ENCODE data around the gene POLR2H. TPM values are rescaled to one million over a fixed set of nuclear protein-coding genes. Genes with fewer than 3 reads are reported as not detected.
A peak's percentile ranks its signal among the peaks of the same experiment; 100 is the strongest.

Gene POLR2H
- total RNA-seq, 4 donors from 2014 or later, result 65.1 to 181 (median 95.3) TPM

DNA sequence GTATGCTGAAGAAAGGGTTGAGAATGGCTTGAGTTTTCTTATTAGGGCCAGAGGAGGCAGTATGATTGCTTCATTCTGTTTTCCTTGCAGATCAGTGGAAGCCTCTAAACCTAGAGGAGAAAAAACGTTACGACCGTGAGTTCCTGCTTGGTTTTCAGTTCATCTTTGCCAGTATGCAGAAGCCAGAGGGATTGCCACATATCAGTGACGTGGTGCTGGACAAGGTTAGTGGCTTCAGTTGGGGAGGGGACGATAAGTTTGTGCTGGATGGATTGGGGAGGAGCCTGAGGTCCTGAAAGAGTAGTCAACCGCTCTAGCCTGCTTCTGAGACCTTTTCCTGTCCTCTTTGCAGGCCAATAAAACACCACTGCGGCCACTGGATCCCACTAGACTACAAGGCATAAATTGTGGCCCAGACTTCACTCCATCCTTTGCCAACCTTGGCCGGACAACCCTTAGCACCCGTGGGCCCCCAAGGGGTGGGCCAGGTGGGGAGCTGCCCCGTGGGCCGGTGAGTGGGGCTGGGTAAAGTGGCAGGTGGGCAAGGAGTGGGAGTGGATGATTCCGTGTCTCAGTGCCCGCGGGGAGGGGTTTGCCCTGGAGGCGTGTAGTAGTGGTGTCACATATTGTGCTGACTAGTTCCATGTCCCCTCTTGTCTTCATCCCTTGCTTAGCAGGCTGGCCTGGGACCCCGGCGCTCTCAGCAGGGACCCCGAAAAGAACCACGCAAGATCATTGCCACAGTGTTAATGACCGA is 38.6 kb upstream of the POLR2H start:
- H3K4me3 ChIP-seq, result no peak overlapping the region
- TF ChIP-seq EP300 (IDR thresholded peaks at IDR 0.05), result peak in 1 of 2 donors; percentile 38
- no peak for TF ChIP-seq POLR2A (IDR thresholded peaks at IDR 0.05)
- DNase-seq (ENCODE audit: low spot score in 2 of 2), result peak in 1 of 2 donors; percentile 70
- H3K27me3 ChIP-seq, result no peaks in the 10 kb centered on the region
- H3K9me3 ChIP-seq, result no peaks in the 10 kb centered on the region
- peaks cover 0 to 55% (median 24%) of the 10 kb centered on the region in 4 donors for H3K4me1 ChIP-seq
- peak overlapping the region in 2 of 4 donors; percentile 26 to 96 for H3K27ac ChIP-seq
- 82 to 90% methylated on average over 17 to 20 of the region's 20 CpGs for WGBS, 2 donors
- H3K36me3 ChIP-seq, result peaks cover 19 to 85% (median 60%) of the 10 kb centered on the region in 3 donors

DNA sequence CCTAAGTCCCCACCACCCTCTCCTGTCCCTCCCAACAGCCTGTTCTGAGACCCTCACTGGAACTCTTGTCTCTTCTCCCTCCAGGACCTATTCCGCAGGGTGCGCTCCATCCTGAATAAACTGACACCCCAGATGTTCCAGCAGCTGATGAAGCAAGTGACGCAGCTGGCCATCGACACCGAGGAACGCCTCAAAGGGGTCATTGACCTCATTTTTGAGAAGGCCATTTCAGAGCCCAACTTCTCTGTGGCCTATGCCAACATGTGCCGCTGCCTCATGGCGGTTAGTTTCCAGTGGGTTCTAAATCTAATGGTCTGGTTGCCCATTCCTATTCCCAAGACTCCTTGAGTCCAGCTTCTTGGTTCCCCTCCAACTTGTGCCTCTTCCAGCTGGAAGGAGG is 37.8 kb upstream of the POLR2H start:
- peak overlapping the region in 2 of 4 donors; percentile 26 to 96 for H3K27ac ChIP-seq
- no peak for TF ChIP-seq POLR2A (IDR thresholded peaks at IDR 0.05)
- TF ChIP-seq EP300 (IDR thresholded peaks at IDR 0.05), result peak in 1 of 2 donors; percentile 32
- peaks cover 0 to 47% (median 21%) of the 10 kb centered on the region in 4 donors for H3K4me1 ChIP-seq
- no peaks in the 10 kb centered on the region for H3K9me3 ChIP-seq
- H3K36me3 ChIP-seq, result peaks cover 19 to 86% (median 67%) of the 10 kb centered on the region in 3 donors
- no peaks in the 10 kb centered on the region for H3K27me3 ChIP-seq
- WGBS, 2 donors, result 69 to 91% methylated on average over 8 of the region's 8 CpGs
- no peak overlapping the region for H3K4me3 ChIP-seq
- DNase-seq (ENCODE audit: low spot score in 2 of 2), result no peak

DNA sequence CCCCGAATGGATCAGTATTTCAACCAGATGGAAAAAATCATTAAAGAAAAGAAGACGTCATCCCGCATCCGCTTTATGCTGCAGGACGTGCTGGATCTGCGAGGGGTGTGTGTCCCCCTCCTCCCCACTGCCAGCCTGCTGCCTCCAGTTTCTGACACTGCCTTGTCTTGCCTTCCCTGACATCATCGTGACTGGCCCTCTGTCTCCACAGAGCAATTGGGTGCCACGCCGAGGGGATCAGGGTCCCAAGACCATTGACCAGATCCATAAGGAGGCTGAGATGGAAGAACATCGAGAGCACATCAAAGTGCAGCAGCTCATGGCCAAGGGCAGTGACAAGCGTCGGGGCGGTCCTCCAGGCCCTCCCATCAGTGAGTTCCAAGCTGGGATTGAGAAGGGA is 36.2 kb upstream of the POLR2H start:
- peaks cover 19 to 100% (median 74%) of the 10 kb centered on the region in 3 donors for H3K36me3 ChIP-seq
- 90 to 92% methylated on average over 13 of the region's 13 CpGs for WGBS, 2 donors
- H3K4me1 ChIP-seq, result peaks cover 0 to 31% (median 7%) of the 10 kb centered on the region in 4 donors
- no peak overlapping the region for H3K4me3 ChIP-seq
- no peak for DNase-seq (ENCODE audit: low spot score in 2 of 2)
- no peaks in the 10 kb centered on the region for H3K9me3 ChIP-seq
- TF ChIP-seq, protein P1, sequence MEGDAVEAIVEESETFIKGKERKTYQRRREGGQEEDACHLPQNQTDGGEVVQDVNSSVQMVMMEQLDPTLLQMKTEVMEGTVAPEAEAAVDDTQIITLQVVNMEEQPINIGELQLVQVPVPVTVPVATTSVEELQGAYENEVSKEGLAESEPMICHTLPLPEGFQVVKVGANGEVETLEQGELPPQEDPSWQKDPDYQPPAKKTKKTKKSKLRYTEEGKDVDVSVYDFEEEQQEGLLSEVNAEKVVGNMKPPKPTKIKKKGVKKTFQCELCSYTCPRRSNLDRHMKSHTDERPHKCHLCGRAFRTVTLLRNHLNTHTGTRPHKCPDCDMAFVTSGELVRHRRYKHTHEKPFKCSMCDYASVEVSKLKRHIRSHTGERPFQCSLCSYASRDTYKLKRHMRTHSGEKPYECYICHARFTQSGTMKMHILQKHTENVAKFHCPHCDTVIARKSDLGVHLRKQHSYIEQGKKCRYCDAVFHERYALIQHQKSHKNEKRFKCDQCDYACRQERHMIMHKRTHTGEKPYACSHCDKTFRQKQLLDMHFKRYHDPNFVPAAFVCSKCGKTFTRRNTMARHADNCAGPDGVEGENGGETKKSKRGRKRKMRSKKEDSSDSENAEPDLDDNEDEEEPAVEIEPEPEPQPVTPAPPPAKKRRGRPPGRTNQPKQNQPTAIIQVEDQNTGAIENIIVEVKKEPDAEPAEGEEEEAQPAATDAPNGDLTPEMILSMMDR (IDR thresholded peaks at IDR 0.05), result no peak
- TF ChIP-seq EP300 (IDR thresholded peaks at IDR 0.05) (no peak), POLR2A (IDR thresholded peaks at IDR 0.05) (no peak)
- peak overlapping the region in 1 of 4 donors; percentile 20 for H3K27ac ChIP-seq
- H3K27me3 ChIP-seq, result no peaks in the 10 kb centered on the region

DNA sequence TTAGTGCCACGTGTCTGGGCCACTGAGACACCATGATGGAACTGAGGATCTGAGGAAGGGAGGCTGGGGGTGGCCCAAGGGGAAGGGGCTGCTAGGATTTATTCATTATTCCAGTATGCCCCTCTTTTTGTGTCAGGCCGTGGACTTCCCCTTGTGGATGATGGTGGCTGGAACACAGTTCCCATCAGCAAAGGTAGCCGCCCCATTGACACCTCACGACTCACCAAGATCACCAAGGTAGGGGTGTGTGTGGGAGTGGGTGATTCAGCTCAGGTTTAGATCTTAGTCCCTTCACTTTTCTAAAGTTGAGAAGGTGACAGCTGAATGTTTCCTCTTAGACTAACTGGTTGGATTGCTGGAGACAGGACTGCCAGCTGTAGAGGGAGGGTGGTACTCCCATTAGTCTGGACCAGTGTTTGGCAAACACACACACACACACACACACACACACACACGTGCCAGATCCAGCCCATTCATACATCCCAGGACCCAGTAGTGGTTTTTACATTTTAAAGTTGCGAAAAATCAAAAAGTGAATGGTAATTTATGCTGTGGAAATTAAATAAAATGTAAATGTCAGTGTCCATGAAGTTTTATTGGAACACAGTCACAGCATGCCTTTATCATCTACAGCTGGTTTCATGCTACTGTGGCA is 35.7 kb upstream of the POLR2H start:
- Histone ChIP-seq H3K9me3 (no peaks in the 10 kb centered on the region), H3K4me1 (peaks cover 0 to 25% (median 2%) of the 10 kb centered on the region in 4 donors), H3K36me3 (peaks cover 19 to 100% (median 75%) of the 10 kb centered on the region in 3 donors), H3K27ac (peak overlapping the region in 1 of 4 donors; percentile 2), H3K4me3 (no peak overlapping the region), H3K27me3 (no peaks in the 10 kb centered on the region)
- no peak for DNase-seq (ENCODE audit: low spot score in 2 of 2)
- TF ChIP-seq EP300 (IDR thresholded peaks at IDR 0.05) (no peak), POLR2A (IDR thresholded peaks at IDR 0.05) (no peak)
- TF ChIP-seq, protein P1 (IDR thresholded peaks at IDR 0.05), result no peak
- WGBS, 2 donors, result 83 to 84% methylated on average over 6 of the region's 6 CpGs

DNA sequence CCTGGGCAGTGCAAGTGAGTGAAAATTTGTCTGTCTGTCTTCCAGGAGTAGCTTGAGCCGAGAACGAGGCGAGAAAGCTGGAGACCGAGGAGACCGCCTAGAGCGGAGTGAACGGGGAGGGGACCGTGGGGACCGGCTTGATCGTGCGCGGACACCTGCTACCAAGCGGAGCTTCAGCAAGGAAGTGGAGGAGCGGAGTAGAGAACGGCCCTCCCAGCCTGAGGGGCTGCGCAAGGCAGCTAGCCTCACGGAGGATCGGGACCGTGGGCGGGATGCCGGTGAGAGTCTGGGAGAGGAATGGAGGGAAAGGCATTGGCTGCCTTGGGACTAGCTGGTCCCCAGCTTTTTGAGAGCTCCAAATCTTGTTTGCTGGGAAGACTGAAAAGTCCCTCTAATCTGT is 34.3 kb upstream of the POLR2H start:
- peaks cover 12 to 100% (median 74%) of the 10 kb centered on the region in 3 donors for H3K36me3 ChIP-seq
- peaks cover 0 to 12% (median 0%) of the 10 kb centered on the region in 4 donors for H3K4me1 ChIP-seq
- TF ChIP-seq POLR2A (IDR thresholded peaks at IDR 0.05) (no peak), EP300 (IDR thresholded peaks at IDR 0.05) (no peak)
- TF ChIP-seq, protein P1 (IDR thresholded peaks at IDR 0.05), result no peak
- H3K9me3 ChIP-seq, result no peaks in the 10 kb centered on the region
- no peak overlapping the region for H3K27ac ChIP-seq
- no peaks in the 10 kb centered on the region for H3K27me3 ChIP-seq
- 90 to 92% methylated on average over 21 of the region's 21 CpGs for WGBS, 2 donors
- no peak for DNase-seq (ENCODE audit: low spot score in 2 of 2)
- no peak overlapping the region for H3K4me3 ChIP-seq

DNA sequence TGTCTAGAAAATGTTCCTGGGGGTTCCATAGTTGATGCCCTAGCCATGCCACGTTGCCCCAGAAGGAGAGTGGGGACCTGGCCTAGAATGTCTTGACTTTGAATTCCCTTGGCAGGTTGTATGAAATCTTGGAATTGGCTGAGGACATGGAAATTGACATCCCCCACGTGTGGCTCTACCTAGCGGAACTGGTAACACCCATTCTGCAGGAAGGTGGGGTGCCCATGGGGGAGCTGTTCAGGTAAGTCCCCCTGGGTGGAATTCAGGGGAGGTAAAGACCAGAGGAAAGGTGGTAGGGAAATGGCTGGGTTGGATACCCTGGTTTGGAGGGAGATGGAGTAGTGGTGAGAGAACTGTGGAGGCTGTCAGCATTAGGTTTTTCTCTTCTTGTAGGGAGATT is 33.0 kb upstream of the POLR2H start:
- no peaks in the 10 kb centered on the region for H3K27me3 ChIP-seq
- WGBS, 2 donors, result 46 to 64% methylated on average over 3 of the region's 3 CpGs
- no peaks in the 10 kb centered on the region for H3K9me3 ChIP-seq
- H3K36me3 ChIP-seq, result peaks cover 7 to 100% (median 74%) of the 10 kb centered on the region in 3 donors
- H3K4me3 ChIP-seq, result no peak overlapping the region
- H3K27ac ChIP-seq, result no peak overlapping the region
- DNase-seq (ENCODE audit: low spot score in 2 of 2), result no peak
- peaks cover 0 to 7% (median 0%) of the 10 kb centered on the region in 4 donors for H3K4me1 ChIP-seq
- TF ChIP-seq, protein P1 (IDR thresholded peaks at IDR 0.05), result no peak
- no peak for TF ChIP-seq EP300 (IDR thresholded peaks at IDR 0.05)
- TF ChIP-seq POLR2A (IDR thresholded peaks at IDR 0.05), result no peak

Data from tibial nerve (tissue), 4 donors.